Measurements from ENCODE around the gene CDH23. TPM values are rescaled to one million over a fixed set of nuclear protein-coding genes. Genes with fewer than 3 reads are reported as not detected.

Gene CDH23
- total and polyA plus RNA-seq, 2 of the 8 experiments (the other 6 are each of a cell fraction or from before 2014, with no cell fraction given) = 1.9 to 4.9 TPM

- H2AFZ ChIP-seq (ENCODE audit: low read length) = no peak overlapping the region
- no peak overlapping the region for H3K4me3 ChIP-seq (ENCODE audit: extremely low read depth in 1 of 4, insufficient read depth in 2 of 4, low read depth in 3 of 4, low read length in 4 of 4)
- no peak overlapping the region for H3K4me2 ChIP-seq (ENCODE audit: insufficient read depth in 1 of 2, low read depth in 2 of 2, low read length in 2 of 2)
- no peak overlapping the region for H2BK5ac ChIP-seq (ENCODE audit: low read depth, low read length)
- H2BK12ac ChIP-seq (ENCODE audit: low read depth, low read length) = peak overlapping the region; percentile 20; the same call in 1 of the 2 replicates
- peaks cover 10 to 20% (median 14%) of the 10 kb centered on the region in 4 experiments for H3K4me1 ChIP-seq (replicated peaks in 1 of 4; ENCODE audit: control insufficient read depth in 3 of 4, insufficient read depth in 4 of 4, low read length in 3 of 4)
- no peaks in the 10 kb centered on the region for H3K23me2 ChIP-seq (ENCODE audit: low read depth, low read length)
- H3K79me1 ChIP-seq (ENCODE audit: low read depth, low read length) = no peaks in the 10 kb centered on the region
- H2AK5ac ChIP-seq (ENCODE audit: low read depth, low read length) = no peak overlapping the region
- ChIA-PET POLR2A (ENCODE audit: partially characterized antibody) (no interaction called here), CTCF (ENCODE audit: partially characterized antibody) (interaction anchor here (0.9 to 6.2 kb wide), 13 partner anchors 8 to 249 kb away, joined by 3 to 50 read pairs (median 4); partner anchors contain the start of gene CDH23)
- no peak overlapping the region for H4K5ac ChIP-seq (ENCODE audit: insufficient read length, low read depth, low read length)
- peak overlapping the region; percentile 3; the same call in 1 of the 2 replicates for H2BK15ac ChIP-seq (ENCODE audit: low read length)
- H3K9ac ChIP-seq (replicated peaks in 1 of 4; ENCODE audit: extremely low read depth in 1 of 4, low read depth in 3 of 4, low read length in 3 of 4) = no peak overlapping the region
- peak in 1 of 3 experiments; percentile 6; a peak in 1 of 4 replicates for TF ChIP-seq CTCF (IDR thresholded peaks at IDR 0.05; ENCODE audit: control extremely low read depth in 1 of 3, insufficient read depth in 1 of 3, low read depth in 1 of 3, low read length in 3 of 3)
- no peak for TF ChIP-seq E2F6 (IDR thresholded peaks at IDR 0.05)
- no peak for TF ChIP-seq HDAC6 (IDR thresholded peaks at IDR 0.05; ENCODE audit: low read depth, low read length)
- TF ChIP-seq RAD21 (IDR thresholded peaks at IDR 0.05 in 1 of 2, conservative IDR thresholded peaks at IDR 0.05 in 1 of 2; ENCODE audit: low read depth in 2 of 2, low read length in 2 of 2) = peak in 1 of 2 experiments; percentile 8; a peak in 1 of 4 replicates
- TF ChIP-seq CHD1 (IDR thresholded peaks at IDR 0.05; ENCODE audit: low read depth, low read length) = no peak
- DNase-seq (ENCODE audit: low read depth in 1 of 2, low spot score in 2 of 2) = no peak
- no peak overlapping the region for H3K18ac ChIP-seq (ENCODE audit: extremely low read depth, low read length)
- no peak overlapping the region for H3K4ac ChIP-seq (replicated peaks; ENCODE audit: insufficient read length, low read depth, low read length)
- H2BK120ac ChIP-seq (replicated peaks; ENCODE audit: low read depth, low read length) = no peak overlapping the region
- H4K91ac ChIP-seq (replicated peaks; ENCODE audit: insufficient read length, low read length) = peak overlapping the region; percentile 17
- H4K8ac ChIP-seq (ENCODE audit: extremely low read depth, insufficient read depth, low read length) = no peak overlapping the region; the same call in 1 of the 2 replicates
- H4K20me1 ChIP-seq (replicated peaks in 1 of 2; ENCODE audit: control insufficient read depth in 1 of 2, insufficient read depth in 2 of 2, low read length in 2 of 2) = no peaks in the 10 kb centered on the region
- no peak overlapping the region for H3K56ac ChIP-seq (replicated peaks; ENCODE audit: insufficient read length, low read depth, low read length)
- no peak overlapping the region for H3K23ac ChIP-seq (ENCODE audit: insufficient read length)
- no peak overlapping the region for H3K14ac ChIP-seq (ENCODE audit: insufficient read length)
- no peaks in the 10 kb centered on the region; a peak in 1 of 7 replicates for H3K27me3 ChIP-seq (replicated peaks in 1 of 4; ENCODE audit: control insufficient read depth in 3 of 4, extremely low read depth in 1 of 4, insufficient read depth in 3 of 4, low read length in 3 of 4)
- H2BK20ac ChIP-seq (ENCODE audit: low read length) = no peak overlapping the region
- WGBS, 2 experiments (ENCODE audit: extremely low coverage in 1 of 2, insufficient coverage in 1 of 2, insufficient read length in 1 of 2, insufficient replicate concordance in 2 of 2, low coverage in 1 of 2, low lambda C conversion rate in 2 of 2, missing lambda C conversion rate in 1 of 2) = 100% methylated on average over 4 of the region's 6 CpGs; no CpG with 5 or more reads in 1 of the 2 experiments
- FAIRE-seq = no peak
- no peaks in the 10 kb centered on the region for H3K36me3 ChIP-seq (ENCODE audit: control insufficient read depth in 2 of 4, insufficient read depth in 4 of 4, low read length in 3 of 4)
- H3K27ac ChIP-seq (ENCODE audit: low read depth, low read length) = no peak overlapping the region
- H3K79me2 ChIP-seq (ENCODE audit: control insufficient read depth in 1 of 2, insufficient read depth in 2 of 2, low read length in 2 of 2) = no peaks in the 10 kb centered on the region
- no peaks in the 10 kb centered on the region for H3K9me3 ChIP-seq (ENCODE audit: insufficient read depth in 2 of 2, low read depth in 1 of 2, low read length in 1 of 2)
Measured at GRCh38 chr10:71645185-71645584, 248.5 kb downstream of the CDH23 start.
